ENCODE measurements around the gene MAP3K14.

DNA sequence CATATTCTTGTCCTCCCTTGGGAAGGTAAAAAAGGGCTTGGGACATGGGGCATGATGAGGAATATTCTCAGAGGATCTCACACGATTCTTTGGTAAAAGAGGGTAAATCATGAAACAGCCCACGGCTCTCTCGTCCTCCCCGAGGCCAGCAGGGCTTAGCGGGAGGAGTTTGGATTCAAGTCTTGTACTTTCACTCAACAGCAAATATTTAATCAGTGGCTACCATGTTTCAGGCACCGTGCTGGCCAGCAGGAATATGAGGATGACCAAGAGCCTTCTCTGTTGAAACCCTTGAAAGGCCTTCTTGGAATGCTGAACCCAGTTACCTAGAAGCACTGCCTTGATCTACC is 8.8 kb downstream of the MAP3K14 start:
- TF ChIP-seq EZH2 (optimal IDR thresholded peaks at IDR 0.05; ENCODE audit: low read depth, low read length) (no peak), EZH2phosphoT487 (IDR thresholded peaks at IDR 0.05; ENCODE audit: low read length) (no peak)

Data from MM.1S (cell line).